Stomach (tissue), 4 donors: ENCODE results near the gene MYOZ2.

Source experiments
- CTCF ChIP-seq, 7 experiments: fragments of 450-650 bp in 4 of 7; fragments of 200-600 bp in 3 of 7; sonication (generic) in 3 of 7; IDR thresholded peaks; one replicate each; pipeline ENCODE4 v1.5.1; 2016 to 2019; ENCODE audit warnings: antibody characterized with exemption in 7 of 7, control low read depth in 2 of 7, mild to moderate bottlenecking in 1 of 7
- POLR2A ChIP-seq, 4 donors: fragments of 450-650 bp; IDR thresholded peaks; one replicate each; pipeline ENCODE4 v1.6.1; 2016; ENCODE audit warnings: antibody characterized with exemption in 4 of 4, control low read depth in 2 of 4, mild to moderate bottlenecking in 1 of 4, moderate library complexity in 1 of 4
- POLR2AphosphoS5 ChIP-seq, 3 donors: sonication (generic); formaldehyde crosslinking; IDR thresholded peaks; one replicate each; pipeline ENCODE4 v1.6.1; 2016; ENCODE audit warnings: antibody characterized with exemption in 3 of 3

- TF ChIP-seq CTCF (IDR thresholded peaks at IDR 0.05) = no peak
- no peak for TF ChIP-seq POLR2AphosphoS5 (IDR thresholded peaks at IDR 0.05)
- no peak for TF ChIP-seq POLR2A (IDR thresholded peaks at IDR 0.05)
Observed at GRCh38 chr4:119172223-119172622, 36.6 kb downstream of the MYOZ2 start.
